Dedifferentiated amniotic fluid mesenchymal stem cell (primary cell): ENCODE results near the gene APLP2.

Source experiments
- DNase-seq: peaks from one replicate; pipeline ENCODE4 v3.0.0-alpha.2; 2016; ENCODE audit errors: extremely low spot score

The APLP2 gene

GRCh38 chr11:130118165-130118564, 48.5 kb downstream of the APLP2 start:
- DNase-seq, result no peak

GRCh38 chr11:130118636-130119387, 49.1 kb downstream of the APLP2 start:
- no peak for DNase-seq

- DNase-seq, result no peak
Observed at GRCh38 chr11:130120045-130120444, 50.4 kb downstream of the APLP2 start.

GRCh38 chr11:130121445-130121978, 51.8 kb downstream of the APLP2 start:
- DNase-seq, result no peak

GRCh38 chr11:130122141-130122575, 52.5 kb downstream of the APLP2 start:
- DNase-seq, result no peak

- no peak for DNase-seq
Observed at GRCh38 chr11:130123414-130124040, 53.8 kb downstream of the APLP2 start.

GRCh38 chr11:130124096-130124495, 54.4 kb downstream of the APLP2 start:
- DNase-seq, result peak; percentile 87

GRCh38 chr11:130125638-130126037, 55.9 kb downstream of the APLP2 start:
- DNase-seq, result no peak

GRCh38 chr11:130126516-130126915, 56.8 kb downstream of the APLP2 start:
- DNase-seq, result no peak

- no peak for DNase-seq
Observed at GRCh38 chr11:130127509-130127908, 57.8 kb downstream of the APLP2 start.

- no peak for DNase-seq
Observed at GRCh38 chr11:130128626-130129025, 58.9 kb downstream of the APLP2 start.

GRCh38 chr11:130129922-130130321, 60.2 kb downstream of the APLP2 start:
- no peak for DNase-seq

- peak; percentile 65 for DNase-seq
Observed at GRCh38 chr11:130131961-130132850, 62.5 kb downstream of the APLP2 start.

- no peak for DNase-seq
Observed at GRCh38 chr11:130133716-130134115, 64.0 kb downstream of the APLP2 start.

GRCh38 chr11:130136107-130136506, 66.4 kb downstream of the APLP2 start:
- no peak for DNase-seq

GRCh38 chr11:130137999-130138398, 68.3 kb downstream of the APLP2 start:
- DNase-seq, result no peak

- no peak for DNase-seq
Observed at GRCh38 chr11:130139401-130139800, 69.7 kb downstream of the APLP2 start.

- no peak for DNase-seq
Observed at GRCh38 chr11:130141561-130142341, 72.1 kb downstream of the APLP2 start.

GRCh38 chr11:130144141-130144540, 74.4 kb downstream of the APLP2 start:
- no peak for DNase-seq

GRCh38 chr11:130144861-130145281, 75.2 kb downstream of the APLP2 start:
- DNase-seq, result no peak

GRCh38 chr11:130145311-130145812, 75.7 kb downstream of the APLP2 start:
- no peak for DNase-seq
